Activated naive CD4-positive, alpha-beta T cell treated with anti-CD3 and anti-CD28 coated beads, Interleukin-2, amount 50 U/mL, for 72 hours (primary cell): ENCODE measurements around the gene TUBA3E. TPM values are rescaled to one million over a fixed set of nuclear protein-coding genes. Genes with fewer than 3 reads are reported as not detected.
"Not testable (repeated sequence)": the region's sequence is repeated elsewhere in the genome, so short reads cannot be mapped to it uniquely, and the experiment has no call there.

Source experiments
- ATAC-seq, 2 donors: fragments of 150-1000 bp; cut with Tn5 transposase; 2 replicates each; pipeline ENCODE4 v1.10.0; 2021; ENCODE audit warnings: mild to moderate bottlenecking in 2 of 2, moderate library complexity in 2 of 2
- DNase-seq, 2 donors: peaks; one replicate each; pipeline ENCODE4 v3.0.0; 2021 to 2022; ENCODE audit warnings: low spot score in 2 of 2
- H3K27ac Mint-ChIP-seq, 2 donors: one replicate each; pipeline ENCODE4 v1.8.0; 2022; ENCODE audit warnings: mild to moderate bottlenecking in 2 of 2, mixed read lengths in 2 of 2
- H3K36me3 Mint-ChIP-seq, 2 donors: one replicate each; pipeline ENCODE4 v1.8.0; 2022; ENCODE audit warnings: mixed read lengths in 2 of 2
- H3K9me3 Mint-ChIP-seq, 2 donors: one replicate each; pipeline ENCODE4 v1.8.0; 2022; ENCODE audit warnings: mixed read lengths in 2 of 2
- total RNA-seq, 2 donors: library from RNA; stranded (reverse); gene quantifications; one replicate each; pipeline ENCODE4 v1.2.3, GENCODE V29; 2022

TUBA3E gene
- total RNA-seq, 2 donors from 2014 or later: not detected

DNA sequence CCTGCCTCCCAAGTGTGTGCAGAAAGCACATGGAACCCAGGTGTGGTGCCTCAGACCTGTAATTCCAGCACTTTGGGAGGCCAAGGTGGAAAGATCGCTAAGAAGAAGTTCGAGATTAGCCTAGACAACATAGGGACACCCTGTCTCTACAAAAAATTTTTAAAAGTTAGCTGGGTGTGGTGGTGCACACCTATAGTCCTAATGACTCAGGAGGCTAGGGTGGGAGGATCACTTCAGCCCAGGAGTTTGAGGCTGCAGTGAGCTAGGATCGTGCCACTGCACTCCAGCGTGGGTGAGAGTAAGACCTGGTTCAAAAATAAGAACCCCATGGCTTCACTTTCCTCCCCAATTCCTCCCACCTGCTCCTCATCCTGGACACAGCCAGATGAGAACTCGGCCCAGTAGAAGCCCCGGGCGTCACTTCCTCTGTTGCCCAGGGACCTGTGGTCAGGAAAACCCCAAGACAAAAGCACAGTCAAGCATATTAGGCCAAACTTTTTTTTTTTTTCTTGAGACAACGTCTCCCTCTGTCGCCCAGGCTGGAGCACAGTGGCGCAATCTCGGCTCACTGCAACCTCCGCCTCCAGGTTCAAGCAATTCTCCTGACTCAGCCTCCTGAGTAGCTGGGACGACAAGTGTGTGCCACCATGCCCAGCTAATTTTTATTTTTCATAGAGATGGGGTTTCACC, 40.3 kb downstream of the TUBA3E start:
- not testable (repeated sequence) for H3K9me3 Mint-ChIP-seq, H3K36me3 Mint-ChIP-seq, DNase-seq
- ATAC-seq: peak in 1 of 2 donors; percentile 59
- peak overlapping the region; percentile 23 to 60 for H3K27ac Mint-ChIP-seq

GRCh38 chr2:130157354-130157753, 40.9 kb downstream of the TUBA3E start:
- H3K9me3 Mint-ChIP-seq, H3K36me3 Mint-ChIP-seq, H3K27ac Mint-ChIP-seq, DNase-seq, ATAC-seq: not testable (repeated sequence)

- Mint-ChIP-seq H3K27ac (peak overlapping the region in 1 of 2 donors; percentile 48), H3K36me3 (no peaks in the 10 kb centered on the region), H3K9me3 (no peaks in the 10 kb centered on the region)
- no peak for DNase-seq
- no peak for ATAC-seq
Observed at GRCh38 chr2:130156624-130157004, 41.6 kb downstream of the TUBA3E start.

GRCh38 chr2:130155956-130156623, 42.1 kb downstream of the TUBA3E start:
- not testable (repeated sequence) for H3K36me3 Mint-ChIP-seq, H3K9me3 Mint-ChIP-seq, DNase-seq
- peak in 1 of 2 donors; percentile 10 for ATAC-seq
- H3K27ac Mint-ChIP-seq: peak overlapping the region in 1 of 2 donors; percentile 48

DNA sequence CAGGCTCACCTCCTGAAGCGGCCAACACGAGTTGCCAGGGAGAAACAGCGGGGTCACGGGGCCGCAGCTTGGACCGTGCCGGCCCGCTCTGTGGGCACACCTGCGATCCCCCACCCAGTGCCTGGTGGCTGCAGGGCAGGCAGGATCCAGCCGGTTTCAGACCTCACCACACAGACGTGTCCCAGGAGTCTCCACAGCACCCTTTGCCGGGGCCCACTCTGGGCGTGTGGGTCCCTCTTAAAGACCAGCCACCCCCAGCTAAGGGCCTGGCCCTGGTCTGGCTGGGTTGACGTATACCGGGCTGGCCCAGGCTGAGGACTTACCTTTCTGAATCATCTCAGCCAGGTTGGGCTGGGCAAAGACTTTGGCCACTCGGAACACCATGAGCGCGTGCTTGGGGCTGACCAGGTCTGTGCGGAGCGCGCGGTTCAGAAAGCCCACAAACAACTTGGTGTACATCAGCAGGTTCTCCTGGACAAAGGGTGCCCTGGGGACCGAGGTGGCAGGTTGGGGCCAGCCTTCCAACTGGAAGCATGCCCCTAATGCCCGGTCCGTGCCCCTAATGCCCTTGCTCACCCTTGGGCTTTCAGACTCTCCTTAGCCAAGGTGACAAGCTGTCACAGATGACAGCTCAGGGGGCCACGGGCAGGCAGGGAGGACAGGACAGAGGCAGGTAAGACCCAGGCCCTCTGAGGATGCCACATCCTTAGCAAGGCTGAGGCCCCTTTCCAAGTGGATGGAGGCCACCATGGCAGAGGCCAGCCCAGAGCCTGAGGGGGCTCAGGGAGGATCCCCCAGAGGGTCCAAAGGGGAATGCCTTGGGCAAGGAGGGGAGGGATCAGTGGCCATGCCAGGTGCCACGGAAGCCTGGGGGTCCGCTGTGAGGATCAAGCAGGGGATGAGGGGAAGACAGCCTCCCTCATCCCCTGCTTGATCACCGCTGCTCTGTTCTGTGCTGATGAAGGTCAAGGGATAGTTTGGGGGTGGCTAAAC, 43.2 kb downstream of the TUBA3E start:
- Mint-ChIP-seq H3K9me3 (no peaks in the 10 kb centered on the region), H3K27ac (peak overlapping the region in 1 of 2 donors; percentile 72), H3K36me3 (no peaks in the 10 kb centered on the region)
- ATAC-seq: no peak
- DNase-seq: no peak

GRCh38 chr2:130154423-130154770, 43.8 kb downstream of the TUBA3E start:
- not testable (repeated sequence) for H3K9me3 Mint-ChIP-seq, ATAC-seq, H3K27ac Mint-ChIP-seq, H3K36me3 Mint-ChIP-seq, DNase-seq

- ATAC-seq, H3K9me3 Mint-ChIP-seq, H3K36me3 Mint-ChIP-seq, DNase-seq, H3K27ac Mint-ChIP-seq: not testable (repeated sequence)
Observed at GRCh38 chr2:130153721-130154422, 44.4 kb downstream of the TUBA3E start.

DNA sequence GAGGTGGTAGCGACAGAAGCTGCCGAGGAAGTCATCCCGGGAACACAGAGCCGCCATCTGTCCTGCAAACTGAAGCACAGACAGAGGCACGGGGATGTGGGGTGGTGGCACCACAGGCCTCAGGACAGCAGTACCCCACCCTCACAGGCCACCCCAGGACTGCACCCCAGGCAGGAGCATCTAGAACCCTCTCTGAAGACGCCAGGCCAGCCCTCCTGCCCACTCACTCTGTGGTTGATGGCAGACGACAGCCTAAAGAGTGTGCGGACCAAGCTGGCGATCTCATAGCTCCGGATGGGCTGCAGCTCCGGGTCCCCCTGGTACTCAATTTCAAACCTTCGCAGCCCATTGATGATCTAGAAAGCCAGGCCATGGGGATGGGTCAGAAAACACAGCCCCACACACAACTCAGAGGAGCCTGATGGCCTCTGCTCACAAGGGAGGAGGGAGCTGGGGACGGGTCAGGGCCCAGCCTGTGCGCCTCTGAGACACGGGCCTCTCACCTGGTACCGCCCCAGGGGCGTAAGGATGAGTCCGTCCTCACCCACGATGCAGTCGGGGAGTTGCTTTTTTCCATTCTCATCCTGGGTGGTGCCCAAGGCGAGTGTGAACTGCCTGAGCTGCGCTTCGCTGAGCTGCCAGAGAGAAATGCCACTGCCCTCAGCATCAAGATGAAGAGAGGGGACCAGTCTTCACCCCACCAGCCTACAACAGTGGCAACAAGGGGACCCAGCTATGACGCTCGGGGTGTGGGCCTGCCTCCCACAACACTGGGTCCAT, 45.2 kb downstream of the TUBA3E start:
- Mint-ChIP-seq H3K36me3 (no peaks in the 10 kb centered on the region), H3K9me3 (no peaks in the 10 kb centered on the region), H3K27ac (no peak overlapping the region)
- no peak for ATAC-seq
- no peak for DNase-seq

DNA sequence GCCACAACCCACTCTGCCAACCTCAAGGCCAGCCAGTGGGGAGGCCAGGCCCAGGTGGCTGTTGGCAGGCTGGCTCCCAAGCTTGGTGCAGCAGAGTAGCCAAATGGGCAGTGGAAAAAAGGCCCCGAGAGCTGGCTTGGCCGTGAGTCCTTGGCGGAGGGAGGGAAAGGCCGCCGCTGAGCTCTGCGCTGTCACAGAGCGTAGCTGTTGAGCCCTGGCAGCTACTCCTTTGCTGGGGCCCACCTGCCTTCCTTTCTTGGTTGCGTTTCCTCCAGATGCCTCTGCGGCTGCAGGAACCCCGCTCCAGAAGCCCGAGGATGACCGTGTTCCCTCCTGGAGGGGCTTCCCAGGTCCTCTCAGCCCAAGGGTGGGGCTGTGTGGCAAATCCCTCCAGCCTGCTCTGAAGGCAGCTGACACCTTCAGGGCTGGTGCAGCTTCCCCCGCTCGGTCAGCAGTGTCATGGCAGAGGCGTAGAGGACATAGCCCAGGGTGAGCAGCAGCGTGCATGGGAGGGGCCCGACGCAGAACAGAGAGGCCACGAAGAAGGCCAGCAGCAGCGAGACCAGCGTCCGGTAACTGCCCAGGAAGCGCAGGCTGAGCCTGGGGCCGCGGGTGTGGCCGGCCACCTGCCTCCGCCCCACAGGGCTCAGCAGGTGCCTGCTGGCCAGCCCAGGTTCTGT, 46.0 kb downstream of the TUBA3E start:
- not testable (repeated sequence) for H3K27ac Mint-ChIP-seq, H3K9me3 Mint-ChIP-seq, DNase-seq, H3K36me3 Mint-ChIP-seq, ATAC-seq

DNA sequence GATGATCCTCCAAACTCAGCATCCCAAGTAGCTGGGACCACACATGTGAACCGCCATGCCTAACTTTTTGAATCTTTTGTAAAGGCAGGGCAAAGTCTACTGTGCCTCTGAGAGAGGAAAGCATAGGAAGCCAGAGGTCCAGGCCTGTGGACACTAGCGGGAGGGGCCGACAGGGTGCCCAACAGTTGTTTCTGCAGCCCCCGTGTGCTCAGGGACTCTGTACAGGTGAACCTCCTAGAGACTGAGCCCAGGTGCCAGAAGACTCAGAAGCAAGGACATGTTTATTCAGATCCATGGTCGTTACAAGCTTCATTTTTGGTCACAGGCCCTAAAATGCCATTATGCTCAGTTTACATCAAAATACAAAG, 47.1 kb downstream of the TUBA3E start:
- not testable (repeated sequence) for H3K9me3 Mint-ChIP-seq, ATAC-seq, DNase-seq, H3K36me3 Mint-ChIP-seq
- peak overlapping the region in 1 of 2 donors; percentile 72 for H3K27ac Mint-ChIP-seq

DNA sequence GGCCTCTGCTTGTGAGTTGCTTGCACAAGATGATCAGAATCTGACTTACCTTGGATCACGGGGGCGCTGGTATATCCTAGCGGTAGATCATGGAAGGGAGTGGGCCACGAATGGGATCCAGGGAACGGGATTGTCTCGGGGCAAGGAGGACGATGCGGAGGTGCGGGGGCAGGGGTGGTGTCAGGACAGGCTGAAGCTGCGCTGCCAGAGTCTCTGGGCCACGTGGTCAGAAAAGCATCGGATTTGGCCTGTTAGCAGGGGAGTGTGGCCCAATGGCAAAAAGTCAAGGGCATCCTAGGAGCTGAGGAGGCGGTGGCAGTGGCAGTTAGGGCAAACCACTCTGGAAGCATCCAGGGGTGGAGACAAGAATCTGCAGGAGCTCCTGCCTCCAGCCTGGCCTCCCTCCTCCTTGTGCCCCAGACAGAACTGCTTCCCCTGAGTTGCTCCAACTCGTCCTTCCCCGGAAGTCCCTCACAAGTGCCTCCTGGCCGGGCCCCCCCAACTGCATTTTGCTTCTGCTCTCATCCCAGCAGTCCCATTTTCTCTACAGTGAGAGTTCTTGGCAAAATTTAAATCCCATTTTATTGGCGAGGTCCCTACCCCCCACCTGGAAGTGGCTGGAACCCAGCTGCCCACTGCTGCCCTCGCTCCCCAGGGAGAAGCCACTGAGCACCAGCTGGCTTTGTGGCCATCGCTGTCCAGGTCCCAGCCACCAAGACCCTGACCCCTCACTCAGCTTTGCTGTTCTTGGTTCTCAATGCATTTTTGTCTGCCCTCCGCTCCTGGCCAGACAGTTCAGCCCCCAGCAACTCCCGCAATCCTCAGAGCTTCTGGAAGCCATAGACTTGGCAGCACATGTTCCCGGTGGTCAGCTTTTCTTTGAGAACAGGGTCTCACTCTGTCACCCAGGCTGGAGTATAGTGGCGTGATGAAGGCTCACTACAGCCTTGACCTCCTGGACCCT, 47.8 kb downstream of the TUBA3E start:
- no peaks in the 10 kb centered on the region for H3K9me3 Mint-ChIP-seq
- ATAC-seq: no peak
- H3K27ac Mint-ChIP-seq: peak overlapping the region in 1 of 2 donors; percentile 72
- DNase-seq: no peak
- H3K36me3 Mint-ChIP-seq: no peaks in the 10 kb centered on the region

DNA sequence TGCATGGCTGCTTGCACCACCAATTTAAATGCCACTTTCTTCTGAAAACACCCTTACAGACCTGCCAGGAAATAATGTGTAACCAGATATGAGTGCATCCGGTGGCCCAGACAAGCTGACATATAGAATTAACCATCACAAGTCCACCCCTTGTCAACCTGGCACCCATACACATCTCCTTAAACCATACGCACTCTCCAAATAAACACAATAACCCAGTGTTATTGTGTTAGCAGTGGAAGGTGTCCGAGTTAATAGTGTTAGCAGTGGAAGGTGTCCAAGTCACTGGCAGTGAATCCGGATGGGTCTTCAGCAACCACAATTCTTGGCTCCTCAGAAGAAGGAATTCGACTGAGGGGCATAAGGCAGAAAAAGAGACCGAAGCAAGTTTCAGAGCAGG, 49.7 kb downstream of the TUBA3E start:
- H3K9me3 Mint-ChIP-seq, DNase-seq, H3K36me3 Mint-ChIP-seq, ATAC-seq, H3K27ac Mint-ChIP-seq: not testable (repeated sequence)

DNA sequence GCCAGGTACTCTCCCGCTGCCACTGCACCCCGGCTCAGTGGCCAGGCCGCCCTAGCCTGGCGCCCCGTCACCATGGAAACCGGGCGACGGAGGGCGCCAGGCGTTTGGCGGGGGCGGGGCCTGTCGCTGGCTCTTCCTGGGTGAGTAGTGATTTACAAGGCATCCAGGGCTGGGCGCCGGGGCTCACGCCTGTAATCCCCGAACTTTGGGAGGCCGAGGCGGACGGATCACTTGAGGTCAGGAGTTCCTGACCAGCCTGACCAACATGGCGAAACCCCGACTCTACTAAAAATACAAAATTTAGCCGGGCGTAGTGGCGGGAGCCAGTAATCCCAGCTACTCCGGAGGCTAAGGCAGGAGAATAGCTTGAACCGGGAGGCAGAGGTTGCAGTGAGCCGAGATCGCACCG, 53.2 kb downstream of the TUBA3E start, which contains the start of gene CCDC74B:
Gene CCDC74B (minus strand): TSS at position 107 of the 409 bp plus-strand sequence. CDS start 116 bp downstream, outside the sequence.
- not testable (repeated sequence) for H3K36me3 Mint-ChIP-seq, H3K9me3 Mint-ChIP-seq
- peak within 1 kb of the TSS in 1 of 2 donors; percentile 39 for H3K27ac Mint-ChIP-seq
- ATAC-seq (peak; percentile 85 to 93), DNase-seq (peak; percentile 58 to 70)

GRCh38 chr2:130143266-130144039, 54.8 kb downstream of the TUBA3E start:
- H3K36me3 Mint-ChIP-seq, ATAC-seq, H3K9me3 Mint-ChIP-seq, DNase-seq, H3K27ac Mint-ChIP-seq: not testable (repeated sequence)
